ENCODE measurements around the gene BBS12.

BBS12 gene

DNA sequence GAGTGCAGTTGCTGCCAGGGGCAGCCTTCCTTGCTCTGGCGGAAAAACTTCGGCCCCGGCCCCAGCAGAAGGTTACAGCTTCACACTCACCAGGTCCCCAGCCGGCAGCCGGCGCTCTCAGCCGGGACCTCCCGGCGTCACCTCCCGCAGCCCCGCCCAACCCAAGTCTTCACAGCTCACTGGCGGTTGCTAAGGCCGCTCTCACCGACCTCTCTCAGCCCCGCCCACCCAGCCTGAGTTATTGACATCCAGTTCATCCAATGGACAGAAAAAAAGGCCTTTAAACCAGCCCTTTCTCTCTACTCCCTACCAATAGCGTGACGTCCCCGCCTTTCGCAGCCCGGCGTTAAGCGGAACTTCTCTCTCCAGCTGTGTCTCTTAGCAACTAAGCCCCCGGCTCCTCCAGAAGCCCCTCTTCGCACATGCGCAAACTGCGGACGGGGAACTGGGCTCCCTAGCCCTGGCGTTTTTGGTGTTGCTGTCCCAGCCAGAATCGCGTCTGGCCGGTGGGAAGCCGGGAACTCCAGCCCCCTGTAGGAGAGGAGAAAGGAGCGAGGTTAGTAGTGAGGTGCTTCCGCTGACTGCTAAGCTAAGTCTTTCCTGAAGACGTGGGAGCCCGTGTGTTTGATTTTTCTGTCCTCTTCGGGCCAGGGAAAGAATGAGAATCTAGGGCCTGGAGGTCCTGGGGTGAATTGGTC lies at the start of gene BBS12:
TSS of gene BBS12 (plus strand) at position 376 of the 698 bp plus-strand sequence. CDS start 9,189 bp downstream, outside the sequence.
- peak; percentile 93 for DNase-seq (ENCODE audit: low read depth)

DNA sequence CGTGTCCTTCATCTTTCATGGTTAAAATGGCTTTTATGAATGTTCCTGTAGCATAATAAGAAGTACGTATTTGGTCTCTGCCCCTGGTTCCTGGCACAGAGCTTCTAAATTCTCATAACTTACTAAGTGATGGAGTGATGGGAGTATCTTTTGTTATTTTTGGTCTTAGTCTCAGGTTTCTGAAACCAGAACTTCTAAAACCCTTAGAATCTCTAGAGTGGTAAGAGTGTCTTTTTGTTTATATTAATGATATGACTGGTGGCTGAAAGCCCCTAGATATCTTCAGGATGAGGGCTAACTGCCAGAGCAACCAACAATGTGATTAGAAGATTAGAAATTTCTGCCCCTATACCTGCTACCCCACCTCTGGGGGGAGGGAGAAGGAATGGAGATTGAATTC lies 45.8 kb upstream of the BBS12 start:
- DNase-seq (ENCODE audit: low read depth): no peak

DNA sequence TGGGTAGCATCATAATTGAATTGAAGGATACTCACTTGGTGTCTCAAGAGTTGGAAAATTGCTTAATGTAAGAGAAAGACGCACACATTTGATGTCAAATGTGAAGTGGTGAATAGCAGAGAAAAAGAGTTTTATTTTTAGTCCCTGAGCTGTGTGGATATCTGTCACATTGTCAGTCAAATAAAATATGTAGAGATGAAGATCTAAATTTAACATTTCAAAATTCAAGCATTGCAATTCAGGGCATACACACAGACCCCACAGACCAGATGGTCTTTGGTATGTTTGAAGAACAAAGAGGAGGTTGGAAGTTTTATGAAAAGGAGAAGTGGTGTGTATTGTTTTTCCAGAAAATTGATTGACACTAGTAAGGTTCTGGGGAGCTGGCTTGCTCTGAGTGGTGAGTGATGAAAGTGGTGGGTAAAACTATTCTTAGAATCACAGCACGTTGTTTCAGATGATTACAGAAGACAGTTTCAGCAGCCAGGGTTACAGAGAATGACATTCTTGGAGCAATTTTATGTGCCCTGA lies 44.9 kb upstream of the BBS12 start:
- no peak for DNase-seq (ENCODE audit: low read depth)

DNA sequence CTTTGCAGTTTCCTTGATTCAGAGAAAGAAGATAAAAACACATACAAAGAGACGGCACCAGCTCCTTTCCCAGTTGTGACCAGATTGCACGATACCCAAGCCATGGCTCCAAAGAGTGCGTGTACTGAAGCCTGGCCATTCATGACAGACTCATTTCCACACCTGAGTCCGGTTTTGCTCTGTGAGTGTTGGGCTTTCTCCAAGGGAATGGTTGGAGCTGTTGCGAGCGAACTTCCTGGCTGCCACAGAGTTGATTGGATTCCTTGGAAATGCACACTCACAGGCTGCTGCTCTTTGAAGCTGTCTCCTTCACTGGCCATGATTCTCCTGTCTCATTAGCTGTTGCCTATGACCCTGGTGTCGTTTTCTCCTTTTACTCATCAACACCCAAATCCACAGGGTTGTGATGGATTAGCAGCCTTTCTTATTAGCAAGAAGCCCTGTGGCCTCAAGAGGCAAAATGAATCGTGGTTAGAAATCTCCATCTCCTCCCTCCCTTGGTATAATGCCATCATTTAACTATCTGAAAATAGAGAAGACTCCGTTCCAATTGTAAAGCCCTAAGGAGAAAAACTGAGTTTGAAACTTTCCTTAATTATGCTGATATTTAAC lies 43.9 kb upstream of the BBS12 start:
- no peak for DNase-seq (ENCODE audit: low read depth)

DNA sequence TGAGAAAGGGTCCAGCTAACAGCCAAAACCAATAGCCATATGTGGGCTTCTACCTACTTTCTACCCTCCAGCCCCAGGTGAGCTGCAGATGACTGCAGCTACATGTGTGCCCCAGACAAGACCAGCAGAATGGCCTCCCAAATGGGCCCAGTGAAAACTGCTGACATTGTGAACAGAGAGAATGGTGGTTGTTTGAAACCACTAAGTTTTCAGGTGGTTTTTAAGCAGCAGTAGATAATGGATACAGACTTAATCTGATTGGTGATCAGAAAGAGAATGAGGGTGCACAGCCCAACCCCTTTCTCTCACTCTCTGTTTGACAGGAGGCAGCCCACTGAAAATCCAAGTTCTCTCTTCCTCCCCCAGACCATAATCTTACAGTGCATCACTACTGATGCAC lies 42.5 kb upstream of the BBS12 start:
- no peak for DNase-seq (ENCODE audit: low read depth)

DNA sequence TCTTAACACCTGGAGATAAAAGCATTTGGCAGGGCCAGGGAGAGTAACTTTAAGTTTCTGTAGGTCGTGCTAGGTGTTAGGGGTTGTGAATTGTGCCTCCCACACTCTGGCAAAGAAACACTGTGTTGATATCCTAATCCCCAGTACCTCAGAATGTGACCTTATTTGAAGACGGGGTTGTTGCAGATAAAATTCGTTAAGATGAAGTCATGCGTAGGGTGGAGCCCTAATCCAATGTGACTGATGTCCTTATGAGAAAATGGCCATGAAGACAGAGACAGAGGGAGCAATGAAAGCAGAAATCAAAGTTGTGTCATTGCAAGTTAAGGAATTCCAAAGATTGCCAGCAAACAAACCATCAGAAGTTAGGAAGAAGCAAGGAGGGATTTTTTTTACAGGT lies 40.5 kb upstream of the BBS12 start:
- DNase-seq (ENCODE audit: low read depth): no peak

DNA sequence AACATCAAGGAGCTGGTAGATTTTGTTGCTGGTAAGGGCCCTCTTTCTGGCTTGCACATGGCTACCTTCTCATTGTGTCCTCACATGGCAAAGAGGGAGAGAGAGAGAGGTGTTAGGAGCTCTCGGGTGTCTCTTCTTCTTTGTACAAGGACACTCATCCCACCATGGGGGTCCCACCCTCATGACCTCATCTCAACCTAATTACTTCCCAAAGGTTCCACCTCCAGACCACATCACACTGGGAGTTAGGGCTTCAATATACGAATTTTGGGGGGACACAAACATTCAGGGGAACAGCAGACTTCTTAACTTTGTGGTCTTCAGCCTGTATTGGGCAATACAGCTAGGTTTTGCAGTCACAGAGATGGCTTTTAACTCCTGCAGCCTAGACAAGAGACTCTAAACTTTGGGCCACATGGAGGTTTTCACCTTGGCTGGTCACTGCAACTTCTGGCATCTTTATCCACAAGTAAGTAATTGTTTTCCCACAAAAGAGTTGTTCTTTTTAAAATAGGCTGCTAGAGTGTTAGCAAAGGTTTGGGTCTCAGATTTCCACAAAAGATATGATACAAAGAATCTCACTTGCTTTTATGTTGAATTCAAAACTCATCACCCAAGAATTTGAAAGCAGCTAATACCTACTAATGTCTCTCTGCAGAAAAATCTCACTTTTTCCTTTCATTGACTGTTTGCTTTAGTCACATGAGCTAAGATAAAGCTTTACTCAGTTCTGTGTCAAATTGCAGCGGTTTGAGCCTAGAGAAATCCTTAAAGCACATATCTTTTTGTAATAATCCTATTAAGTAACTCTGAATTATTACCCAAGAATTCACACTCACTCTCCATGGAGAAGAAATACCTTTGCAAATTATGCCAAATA lies 39.6 kb upstream of the BBS12 start:
- no peak for DNase-seq (ENCODE audit: low read depth)

DNA sequence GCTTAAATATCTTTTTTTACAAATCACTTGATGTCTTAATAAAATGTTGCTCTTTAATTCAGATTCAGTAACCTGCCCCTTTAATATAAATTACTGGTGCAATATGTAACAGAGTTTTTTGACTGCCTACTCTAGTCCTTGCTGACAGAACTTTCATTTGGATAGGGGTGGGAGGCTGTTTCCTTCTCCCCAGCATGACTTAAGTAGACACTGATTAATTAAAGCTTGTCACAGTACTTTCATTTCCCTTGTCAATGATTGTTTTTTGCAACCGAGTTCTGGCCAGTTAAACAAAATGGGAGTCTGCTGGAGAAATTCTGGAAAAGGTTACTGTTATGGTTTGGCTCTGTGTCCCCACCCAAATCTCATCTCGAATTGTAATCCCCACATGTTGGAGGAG lies 37.3 kb upstream of the BBS12 start:
- no peak for DNase-seq (ENCODE audit: low read depth)

DNA sequence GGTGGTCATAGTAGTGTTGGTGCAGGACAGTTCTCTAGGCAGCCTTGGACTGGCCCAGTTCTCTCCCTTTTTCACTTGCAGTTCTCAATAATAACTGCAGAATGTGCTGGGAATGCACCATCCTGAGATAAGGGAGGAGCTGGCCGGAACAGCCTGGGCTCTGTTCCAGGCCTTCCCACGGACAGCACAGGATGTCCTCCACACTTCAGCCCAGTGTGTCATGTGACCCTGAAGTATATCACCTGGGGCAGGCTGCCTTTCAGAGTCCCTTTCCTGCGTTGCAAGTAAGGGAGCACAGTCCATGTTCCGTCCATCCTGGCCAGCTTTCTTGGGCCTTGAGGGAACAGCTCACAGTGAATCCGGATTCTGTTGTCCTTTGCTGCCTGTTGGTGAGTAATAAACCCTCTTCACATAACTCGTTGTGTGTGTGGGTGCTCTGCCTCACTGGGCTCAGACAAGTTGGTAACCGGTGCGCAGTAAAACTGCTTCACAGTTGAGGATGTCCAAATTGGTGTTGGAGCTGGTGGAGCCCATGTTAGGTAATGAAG lies 32.3 kb upstream of the BBS12 start:
- no peak for DNase-seq (ENCODE audit: low read depth)

DNA sequence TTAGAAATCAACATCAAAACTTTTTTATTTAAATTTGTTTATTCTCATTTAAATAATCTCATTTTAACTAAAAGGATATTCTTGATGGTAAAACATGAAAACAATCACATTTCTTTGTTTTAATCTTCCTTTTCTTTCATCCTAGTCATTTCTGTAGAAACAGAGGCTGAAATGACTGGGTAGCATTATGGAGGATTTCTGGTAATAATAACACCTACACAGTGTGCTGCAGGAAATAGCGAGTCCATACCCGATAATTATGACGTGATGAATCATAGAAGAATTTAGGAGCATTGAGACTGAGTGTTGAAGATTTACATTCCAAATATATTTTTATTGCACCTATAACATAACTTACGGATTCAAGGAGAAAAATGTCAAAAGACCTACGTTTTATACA lies 31.4 kb upstream of the BBS12 start:
- DNase-seq (ENCODE audit: low read depth): no peak

DNA sequence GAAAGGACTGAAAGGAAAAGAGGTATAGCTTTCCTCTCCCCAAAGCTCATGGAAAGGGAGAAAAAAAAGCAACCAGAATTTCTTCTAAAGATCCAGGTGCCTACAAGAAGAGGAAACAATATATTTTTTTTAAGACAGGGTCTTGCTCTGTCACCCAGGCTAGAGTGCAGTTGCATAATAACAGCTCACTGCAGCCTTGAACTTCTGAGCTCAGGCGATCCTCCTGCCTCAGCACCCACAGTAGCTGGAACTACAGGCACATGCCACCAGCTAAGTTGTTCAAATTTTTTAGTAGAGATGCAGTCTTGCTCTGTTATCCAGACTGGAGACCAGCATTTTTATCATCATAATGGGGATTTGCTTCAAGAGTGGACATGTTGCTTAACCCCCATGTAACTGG lies 30.5 kb upstream of the BBS12 start:
- DNase-seq (ENCODE audit: low read depth): no peak

DNA sequence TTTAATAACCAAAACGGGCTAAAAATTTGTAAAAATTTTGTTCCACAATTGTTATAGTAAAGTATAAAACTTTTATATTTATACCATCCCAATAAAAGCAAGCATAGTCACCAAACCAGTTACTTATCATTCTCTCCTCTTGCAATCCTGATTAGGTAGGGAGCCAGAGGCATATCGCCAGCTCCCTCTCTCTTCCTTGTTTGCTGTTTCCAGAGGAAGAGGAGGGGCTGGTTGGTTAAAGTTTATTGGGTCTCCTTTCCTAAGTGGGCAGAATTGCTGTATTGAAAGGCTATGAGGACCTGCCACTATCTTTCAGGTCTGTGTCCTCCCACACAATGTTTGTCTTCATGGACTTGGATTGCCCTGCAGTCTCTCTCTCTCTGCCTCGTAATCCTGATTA lies 29.6 kb upstream of the BBS12 start:
- DNase-seq (ENCODE audit: low read depth): no peak

DNA sequence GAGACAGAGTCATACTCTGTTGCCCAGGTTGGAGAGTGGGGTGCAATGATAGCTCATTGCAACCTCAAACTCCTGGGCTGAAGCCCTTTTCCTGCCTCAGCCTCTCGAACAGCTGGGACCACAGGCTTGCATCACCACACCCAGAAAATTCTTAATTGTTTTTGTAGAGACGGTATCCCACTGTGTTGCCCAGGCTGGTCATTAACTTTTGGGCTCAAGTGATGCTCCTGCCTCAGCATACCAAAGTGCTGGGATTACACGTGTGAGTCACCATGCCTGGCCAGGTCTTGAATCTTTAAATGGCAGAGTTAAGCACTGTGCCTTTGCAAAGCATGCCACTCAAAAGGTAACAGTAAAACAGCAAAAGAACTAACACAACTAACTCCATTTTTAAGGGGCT lies 28.6 kb upstream of the BBS12 start:
- DNase-seq (ENCODE audit: low read depth): no peak

DNA sequence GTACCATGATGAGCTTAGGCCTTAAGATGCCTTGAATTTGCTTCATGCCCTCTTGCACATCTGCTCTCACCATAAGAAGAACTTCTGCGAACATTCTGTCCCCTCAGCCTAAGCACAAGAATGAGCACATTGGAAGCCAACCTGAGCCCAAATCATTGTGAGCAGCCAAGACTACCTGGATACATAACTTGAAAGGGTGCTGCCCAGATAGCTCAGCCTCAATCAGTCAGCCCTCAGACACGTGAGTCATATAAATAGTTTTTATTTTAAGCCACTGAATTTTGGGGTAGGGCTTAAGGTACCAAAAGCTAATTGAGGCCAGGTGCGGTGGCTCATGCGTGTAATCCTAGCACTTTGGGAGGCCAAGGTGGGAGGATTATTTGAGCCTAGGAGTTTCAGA lies 27.5 kb upstream of the BBS12 start:
- DNase-seq (ENCODE audit: low read depth): no peak

DNA sequence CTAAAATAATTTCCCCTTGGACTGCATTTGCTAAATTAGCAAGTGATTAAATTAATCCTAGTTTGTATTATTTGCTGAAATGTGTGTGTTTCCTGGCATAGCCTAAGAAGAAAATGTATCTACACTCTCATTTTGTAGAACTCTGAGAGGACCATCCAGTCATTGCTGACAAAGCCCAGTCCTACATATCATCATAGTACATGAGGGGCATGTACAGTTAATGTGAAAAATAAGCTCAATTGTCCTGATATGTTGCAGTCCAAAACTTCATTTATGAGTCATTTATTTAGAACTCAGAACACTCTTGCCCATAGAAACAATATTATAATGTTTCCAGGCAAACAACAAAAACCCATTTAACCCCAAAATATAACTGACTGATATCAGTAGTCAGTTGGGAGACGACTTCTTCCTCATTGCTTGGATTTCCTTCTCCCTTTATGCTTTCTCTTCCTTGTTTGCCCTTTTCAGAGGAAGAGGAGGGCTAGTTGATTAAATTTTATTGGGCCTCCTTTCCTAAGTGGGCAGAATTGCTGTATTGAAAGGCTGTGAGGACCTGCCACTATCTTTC lies 26.9 kb upstream of the BBS12 start:
- no peak for DNase-seq (ENCODE audit: low read depth)

DNA sequence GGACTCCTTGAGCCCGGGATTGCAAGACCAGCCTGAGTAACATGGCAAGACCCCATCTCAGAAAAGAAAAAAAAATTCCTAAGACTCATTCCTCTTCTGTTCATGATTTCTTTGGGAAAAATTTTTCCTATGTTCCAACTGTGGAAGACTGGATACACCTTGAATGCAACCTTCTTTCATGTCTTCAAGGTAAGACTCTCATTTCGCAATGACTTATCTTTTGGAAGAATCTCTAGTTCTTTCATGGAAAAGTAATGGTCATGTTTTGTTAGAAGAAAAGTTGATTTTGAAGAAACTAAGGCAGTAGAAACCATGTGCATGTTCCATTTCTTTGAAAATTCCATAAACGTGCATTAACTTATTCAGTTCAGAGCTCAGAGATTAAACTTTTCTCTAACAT lies 26.0 kb upstream of the BBS12 start:
- DNase-seq (ENCODE audit: low read depth): no peak

DNA sequence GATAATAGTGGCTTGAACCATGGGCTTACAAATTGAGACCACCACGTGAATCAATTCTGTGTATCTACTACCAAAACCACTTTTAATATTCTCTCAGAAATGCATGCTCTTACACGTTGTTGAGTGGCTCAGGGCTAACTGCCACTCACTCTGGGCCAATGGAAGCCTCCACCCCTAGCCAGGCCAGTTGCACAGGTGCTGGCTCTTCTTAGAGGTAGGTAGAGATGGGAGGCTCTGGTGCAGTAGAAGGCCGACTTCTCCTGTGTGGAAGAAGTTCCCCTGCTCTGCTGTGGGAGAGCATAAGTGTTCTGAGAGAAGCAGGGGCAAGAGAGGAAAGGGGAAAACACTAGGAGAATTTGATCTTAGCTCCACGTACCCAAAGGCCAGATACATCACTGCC lies 25.0 kb upstream of the BBS12 start:
- DNase-seq (ENCODE audit: low read depth): no peak

DNA sequence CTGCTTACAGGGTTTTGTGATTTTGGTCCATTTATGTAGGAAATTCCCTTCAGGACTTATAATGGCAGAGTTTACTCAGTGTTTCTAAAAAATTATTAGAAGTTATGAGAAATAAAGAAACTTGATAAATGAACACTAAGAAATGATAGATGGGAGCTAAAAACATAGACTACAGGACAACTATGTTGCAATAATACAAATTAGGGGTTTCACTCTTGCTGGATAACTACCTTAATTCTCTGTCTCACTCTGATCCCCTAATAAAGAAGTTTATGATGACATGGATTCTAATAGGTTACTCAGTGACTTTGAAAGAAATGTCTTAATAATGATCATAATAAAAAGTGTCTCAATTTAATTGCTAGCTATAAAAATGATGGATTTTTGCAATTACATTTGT lies 23.3 kb upstream of the BBS12 start:
- DNase-seq (ENCODE audit: low read depth): no peak

DNA sequence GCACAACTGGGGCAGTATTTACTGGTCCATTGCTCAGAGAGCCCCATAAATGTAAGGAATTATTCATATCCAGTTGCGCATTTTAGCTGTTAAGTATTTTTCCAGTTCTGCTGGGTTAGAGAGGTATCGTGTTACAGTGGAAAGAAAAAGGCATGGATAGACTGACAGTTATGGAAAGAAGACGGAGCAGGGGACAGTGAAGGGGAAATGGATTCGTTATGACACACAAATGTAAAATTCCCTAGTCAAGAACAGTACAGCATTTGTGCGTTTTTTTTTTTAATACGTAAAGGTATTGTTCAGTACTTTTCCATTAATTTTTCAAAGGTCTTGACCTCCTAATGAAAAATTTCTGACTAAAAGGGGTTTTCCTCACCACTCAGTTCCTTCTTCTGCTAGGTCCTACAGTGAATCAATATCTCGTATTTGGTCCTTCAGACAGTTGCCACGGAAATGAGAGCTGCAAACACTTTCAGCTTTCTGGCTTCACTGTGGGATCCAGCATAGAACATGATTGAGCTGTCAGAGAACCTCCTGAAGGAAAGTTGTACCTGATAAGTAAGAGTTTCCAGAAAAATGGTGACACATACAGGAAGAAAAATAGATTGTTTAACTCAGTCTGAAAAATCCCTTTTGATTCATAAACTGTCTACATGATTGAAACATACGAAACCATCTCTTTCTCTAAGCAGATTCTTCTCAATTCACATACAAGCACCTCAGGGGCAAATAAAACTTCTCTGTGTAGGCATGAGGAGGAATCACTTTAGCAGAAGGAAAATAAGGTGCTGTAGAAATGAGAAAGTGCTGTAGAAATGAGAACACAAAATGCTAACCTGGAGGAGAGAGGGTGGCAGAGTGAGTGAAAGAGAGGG lies 21.8 kb upstream of the BBS12 start:
- no peak for DNase-seq (ENCODE audit: low read depth)

DNA sequence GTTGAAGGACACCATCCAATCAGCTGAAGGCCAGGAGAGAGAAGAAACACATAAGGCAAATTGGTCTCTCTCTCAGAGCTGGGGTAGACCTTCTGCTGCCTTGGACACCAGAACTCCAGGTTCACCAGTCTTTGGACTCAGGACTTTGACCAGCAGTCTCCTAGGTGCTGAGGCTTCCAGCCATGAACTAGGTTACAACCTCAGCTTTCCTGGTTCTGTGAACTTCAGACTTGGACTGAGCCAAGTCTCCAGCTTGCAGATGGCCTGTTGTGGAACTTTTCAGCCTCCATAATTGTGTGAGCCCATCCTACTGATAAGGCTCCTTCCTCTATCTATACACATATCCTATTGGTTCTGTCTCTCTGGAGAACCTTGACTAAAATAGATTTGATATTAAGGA lies 20.6 kb upstream of the BBS12 start:
- no peak for DNase-seq (ENCODE audit: low read depth)

DNA sequence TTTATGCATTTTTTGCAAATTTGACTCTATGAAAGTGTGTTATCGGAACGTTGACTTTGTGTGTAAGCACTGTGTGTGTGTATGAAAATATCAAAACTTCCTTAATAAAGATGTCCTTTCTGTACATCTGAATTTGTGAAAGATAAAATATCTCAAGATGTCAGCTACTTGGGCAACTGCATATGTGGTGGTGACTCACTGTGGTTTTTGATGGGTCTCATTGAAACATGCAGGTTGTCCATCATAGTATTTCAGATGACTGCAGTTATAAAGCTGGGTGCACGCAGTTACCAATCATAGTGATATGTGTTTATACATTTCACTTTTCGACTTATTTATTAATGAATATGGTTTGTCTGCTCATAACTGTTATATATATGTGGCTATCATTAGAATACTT lies 19.7 kb upstream of the BBS12 start:
- DNase-seq (ENCODE audit: low read depth): no peak
